NCI-H2081 treated with DMSO at 0.1 percent for 48 hours (cell line): ENCODE results near the gene HSD11B1L.
"Not testable (repeated sequence)": the region's sequence is repeated elsewhere in the genome, so short reads cannot be mapped to it uniquely, and the experiment has no call there.

ENCODE experiments used
- DNase-seq: peaks from one replicate; lab custom pipeline; 2025; lab: John Stamatoyannopoulos, UW

The HSD11B1L gene

GRCh38 chr19:5687360-5688198 is 6.8 kb downstream of the HSD11B1L start:
- DNase-seq: no peak

- not testable (repeated sequence) for DNase-seq
Observed at GRCh38 chr19:5688262-5688881, 7.5 kb downstream of the HSD11B1L start.

GRCh38 chr19:5690125-5690954 is 9.5 kb downstream of the HSD11B1L start, which contains the start of gene RPL36:
Gene RPL36 (plus strand): TSS chr19:5690295. CDS start chr19:5690508, 213 bp downstream.
- peak; percentile 72 for DNase-seq

- DNase-seq: no peak
Observed at GRCh38 chr19:5690955-5691821, 10.4 kb downstream of the HSD11B1L start.

- DNase-seq: no peak
Observed at GRCh38 chr19:5691822-5692722, 11.2 kb downstream of the HSD11B1L start.

GRCh38 chr19:5692723-5693194 is 11.9 kb downstream of the HSD11B1L start:
- no peak for DNase-seq

GRCh38 chr19:5693195-5694166 is 12.7 kb downstream of the HSD11B1L start:
- DNase-seq: no peak

- no peak for DNase-seq
Observed at GRCh38 chr19:5694167-5694955, 13.5 kb downstream of the HSD11B1L start.

- no peak for DNase-seq
Observed at GRCh38 chr19:5694956-5695648, 14.3 kb downstream of the HSD11B1L start.

- DNase-seq: no peak
Observed at GRCh38 chr19:5695649-5696195, 14.9 kb downstream of the HSD11B1L start.

GRCh38 chr19:5696196-5697021 is 15.6 kb downstream of the HSD11B1L start:
- DNase-seq: no peak

GRCh38 chr19:5697022-5697889 is 16.4 kb downstream of the HSD11B1L start:
- DNase-seq: no peak

GRCh38 chr19:5697890-5698634 is 17.2 kb downstream of the HSD11B1L start:
- no peak for DNase-seq

GRCh38 chr19:5698635-5699422 is 18.0 kb downstream of the HSD11B1L start:
- DNase-seq: no peak
